HepG2 (cell line): ENCODE data around the gene ACTN1. TPM values are rescaled to one million over a fixed set of nuclear protein-coding genes. Genes with fewer than 3 reads are reported as not detected.

Experiments
- MATR3 ChIP-seq: sonication (generic); formaldehyde crosslinking; IDR thresholded peaks from 2 replicates; pipeline ENCODE4 v1.4.0; 2020; ENCODE audit warnings: missing genetic modification reagents
- MED8 ChIP-seq: sonication (generic); formaldehyde crosslinking; IDR thresholded peaks from 2 replicates; pipeline ENCODE4 v1.8.1; 2023; ENCODE audit warnings: mild to moderate bottlenecking, missing genetic modification reagents; ENCODE audit not compliant: insufficient replicate concordance
- MXD4 ChIP-seq: IDR thresholded peaks from 2 replicates; pipeline ENCODE4 v1.6.1; 2016; ENCODE audit warnings: mild to moderate bottlenecking, missing biosample characterization, missing genetic modification reagents
- PITX1 ChIP-seq: sonication (generic); formaldehyde crosslinking; IDR thresholded peaks from 2 replicates; pipeline ENCODE4 v1.5.1; 2020; ENCODE audit warnings: mild to moderate bottlenecking, missing genetic modification reagents
- POLR2A ChIP-seq, 2 experiments: IDR thresholded peaks; 2 replicates each; pipeline ENCODE4 v1.6.1; 2011; ENCODE audit warnings: low read depth in 2 of 2, low read length in 2 of 2, mild to moderate bottlenecking in 1 of 2, moderate library complexity in 1 of 2; ENCODE audit not compliant: insufficient read depth in 1 of 2
- ZNF329 ChIP-seq: sonication (generic); formaldehyde crosslinking; IDR thresholded peaks from 2 replicates; pipeline ENCODE4 v1.9.0; 2021; ENCODE audit warnings: low read depth, mild to moderate bottlenecking, missing genetic modification reagents
- ZNF546 ChIP-seq: sonication (generic); formaldehyde crosslinking; conservative IDR thresholded peaks from 2 replicates; pipeline ENCODE4 v1.8.1; 2023; ENCODE audit warnings: mild to moderate bottlenecking, missing genetic modification reagents
- ZNF703 ChIP-seq: sonication (generic); formaldehyde crosslinking; IDR thresholded peaks from 2 replicates; pipeline ENCODE4 v1.5.1; 2020; ENCODE audit warnings: missing genetic modification reagents, mild to moderate bottlenecking, moderate library complexity, borderline replicate concordance
- polyA plus RNA-seq, 8 experiments: library from polyadenylated mRNA; depleted of rRNA in 3 of 8; stranded (reverse) in 7 of 8; unstranded in 1 of 8; fragments of >200 nt; fragmentation: Illumina TruSeq in 4 of 8; extraction: Trizol in 4 of 8; gene quantifications; 2 replicates each; pipeline versions ENCODE4 v1.2.1 to v1.2.3, GENCODE V29; 2011 to 2016; ENCODE audit warnings: low read depth in 4 of 8, missing spikeins in 1 of 8, mixed read lengths in 1 of 8; ENCODE audit not compliant: insufficient read depth in 1 of 8
- total RNA-seq, 5 experiments: library from RNA; depleted of rRNA; stranded (reverse); fragments of >200 nt; fragmentation: Illumina TruSeq; extraction: Trizol; gene quantifications; 2 replicates each; pipeline ENCODE4 v1.2.3, GENCODE V29; 2016; ENCODE audit warnings: low read depth in 1 of 5
- TF ChIP-seq, protein P1 (sequence below): sonication (generic); formaldehyde crosslinking; IDR thresholded peaks from 2 replicates; pipeline ENCODE4 v1.5.0; 2020; ENCODE audit warnings: missing genetic modification reagents, mild to moderate bottlenecking, borderline replicate concordance
- TF ChIP-seq, protein P2 (sequence below): sonication (generic); formaldehyde crosslinking; IDR thresholded peaks from 2 replicates; pipeline ENCODE4 v1.5.0; 2020; ENCODE audit warnings: missing genetic modification reagents, mild to moderate bottlenecking, borderline replicate concordance
- TF ChIP-seq, protein P3 (sequence below): sonication (generic); formaldehyde crosslinking; IDR thresholded peaks from 2 replicates; pipeline ENCODE4 v1.5.0; 2020; ENCODE audit warnings: mild to moderate bottlenecking, missing genetic modification reagents
- TF ChIP-seq, protein P4 (sequence below): sonication (generic); formaldehyde crosslinking; IDR thresholded peaks from 2 replicates; pipeline ENCODE4 v1.4.0; 2020; ENCODE audit warnings: mild to moderate bottlenecking, missing genetic modification reagents
- TF ChIP-seq, protein P5 (sequence below): sonication (generic); formaldehyde crosslinking; IDR thresholded peaks from 2 replicates; pipeline ENCODE4 v1.5.0; 2020; ENCODE audit warnings: mild to moderate bottlenecking, missing genetic modification reagents, borderline replicate concordance
- TF ChIP-seq, protein P6 (sequence below): sonication (generic); formaldehyde crosslinking; IDR thresholded peaks from 2 replicates; pipeline ENCODE4 v1.4.0; 2020; ENCODE audit warnings: missing genetic modification reagents

ACTN1 gene
- total and polyA plus RNA-seq, 2 of the 13 experiments (the other 11 are each of a cell fraction or from before 2014, with no cell fraction given), result 58.6 to 162 TPM

DNA sequence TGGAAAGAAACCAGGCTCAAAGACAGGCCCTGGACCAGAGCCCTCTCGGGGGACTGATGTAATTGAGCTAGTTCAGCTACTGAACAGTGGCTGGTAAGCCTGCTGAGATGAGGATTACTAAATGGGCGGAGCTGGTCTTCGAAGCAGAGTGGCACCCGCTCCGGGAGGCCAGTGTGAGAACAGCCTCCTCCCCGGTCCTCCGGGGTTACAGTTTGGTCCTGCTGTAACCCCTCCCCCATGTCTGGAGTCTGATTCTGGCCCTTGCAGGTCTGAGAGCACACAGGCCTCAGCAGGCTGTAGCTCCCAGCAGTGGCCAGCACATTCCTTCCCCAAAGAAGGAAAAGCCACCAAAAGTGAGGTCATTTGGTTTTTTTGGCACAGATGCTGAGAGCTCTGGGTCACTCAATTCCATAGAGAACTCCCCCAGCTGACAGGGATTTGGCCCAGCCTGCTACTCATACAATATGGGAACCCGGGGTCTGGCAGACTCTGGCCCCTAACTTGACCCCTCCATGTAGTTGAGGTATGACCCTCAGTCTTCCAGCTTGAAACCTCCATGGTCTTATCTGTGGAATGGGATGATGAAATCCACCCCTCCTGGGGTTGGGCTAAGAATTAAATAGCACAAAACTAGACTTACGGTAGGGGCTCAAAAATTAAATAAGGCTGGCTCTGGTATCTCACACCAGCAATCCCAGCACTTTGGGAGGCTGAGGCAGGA lies 39.0 kb downstream of the ACTN1 start (continued):
- TF ChIP-seq, protein P1, sequence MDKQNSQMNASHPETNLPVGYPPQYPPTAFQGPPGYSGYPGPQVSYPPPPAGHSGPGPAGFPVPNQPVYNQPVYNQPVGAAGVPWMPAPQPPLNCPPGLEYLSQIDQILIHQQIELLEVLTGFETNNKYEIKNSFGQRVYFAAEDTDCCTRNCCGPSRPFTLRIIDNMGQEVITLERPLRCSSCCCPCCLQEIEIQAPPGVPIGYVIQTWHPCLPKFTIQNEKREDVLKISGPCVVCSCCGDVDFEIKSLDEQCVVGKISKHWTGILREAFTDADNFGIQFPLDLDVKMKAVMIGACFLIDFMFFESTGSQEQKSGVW (CRISPR knock-in tag), result no peak
- TF ChIP-seq ZNF329 (CRISPR knock-in tag), result no peak
- peak; percentile 51; the same call in 1 of the 2 replicates for TF ChIP-seq MXD4 (CRISPR knock-in tag)
- TF ChIP-seq, protein P2, sequence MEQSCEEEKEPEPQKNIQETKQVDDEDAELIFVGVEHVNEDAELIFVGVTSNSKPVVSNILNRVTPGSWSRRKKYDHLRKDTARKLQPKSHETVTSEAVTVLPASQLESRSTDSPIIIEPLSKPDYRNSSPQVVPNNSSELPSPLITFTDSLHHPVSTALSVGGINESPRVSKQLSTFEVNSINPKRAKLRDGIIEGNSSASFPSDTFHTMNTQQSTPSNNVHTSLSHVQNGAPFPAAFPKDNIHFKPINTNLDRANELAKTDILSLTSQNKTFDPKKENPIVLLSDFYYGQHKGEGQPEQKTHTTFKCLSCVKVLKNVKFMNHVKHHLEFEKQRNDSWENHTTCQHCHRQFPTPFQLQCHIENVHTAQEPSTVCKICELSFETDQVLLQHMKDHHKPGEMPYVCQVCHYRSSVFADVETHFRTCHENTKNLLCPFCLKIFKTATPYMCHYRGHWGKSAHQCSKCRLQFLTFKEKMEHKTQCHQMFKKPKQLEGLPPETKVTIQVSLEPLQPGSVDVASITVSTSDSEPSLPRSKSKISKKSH (CRISPR knock-in tag), result no peak
- TF ChIP-seq ZNF703 (CRISPR knock-in tag), result no peak
- peak; percentile 58; the same call in 1 of the 2 replicates for TF ChIP-seq PITX1 (CRISPR knock-in tag)
- TF ChIP-seq POLR2A (IDR thresholded peaks at IDR 0.05; ENCODE audit: insufficient read depth in 1 of 2, low read depth in 2 of 2, low read length in 2 of 2), result no peak
- TF ChIP-seq, protein P3, sequence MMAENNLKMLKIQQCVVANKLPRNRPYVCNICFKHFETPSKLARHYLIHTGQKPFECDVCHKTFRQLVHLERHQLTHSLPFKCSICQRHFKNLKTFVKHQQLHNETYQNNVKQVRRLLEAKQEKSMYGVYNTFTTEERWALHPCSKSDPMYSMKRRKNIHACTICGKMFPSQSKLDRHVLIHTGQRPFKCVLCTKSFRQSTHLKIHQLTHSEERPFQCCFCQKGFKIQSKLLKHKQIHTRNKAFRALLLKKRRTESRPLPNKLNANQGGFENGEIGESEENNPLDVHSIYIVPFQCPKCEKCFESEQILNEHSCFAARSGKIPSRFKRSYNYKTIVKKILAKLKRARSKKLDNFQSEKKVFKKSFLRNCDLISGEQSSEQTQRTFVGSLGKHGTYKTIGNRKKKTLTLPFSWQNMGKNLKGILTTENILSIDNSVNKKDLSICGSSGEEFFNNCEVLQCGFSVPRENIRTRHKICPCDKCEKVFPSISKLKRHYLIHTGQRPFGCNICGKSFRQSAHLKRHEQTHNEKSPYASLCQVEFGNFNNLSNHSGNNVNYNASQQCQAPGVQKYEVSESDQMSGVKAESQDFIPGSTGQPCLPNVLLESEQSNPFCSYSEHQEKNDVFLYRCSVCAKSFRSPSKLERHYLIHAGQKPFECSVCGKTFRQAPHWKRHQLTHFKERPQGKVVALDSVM, result peak; percentile 96
- no peak for TF ChIP-seq MATR3 (CRISPR knock-in tag)
- no peak for TF ChIP-seq MED8 (CRISPR knock-in tag)
- no peak for TF ChIP-seq ZNF546
- TF ChIP-seq, protein P4, sequence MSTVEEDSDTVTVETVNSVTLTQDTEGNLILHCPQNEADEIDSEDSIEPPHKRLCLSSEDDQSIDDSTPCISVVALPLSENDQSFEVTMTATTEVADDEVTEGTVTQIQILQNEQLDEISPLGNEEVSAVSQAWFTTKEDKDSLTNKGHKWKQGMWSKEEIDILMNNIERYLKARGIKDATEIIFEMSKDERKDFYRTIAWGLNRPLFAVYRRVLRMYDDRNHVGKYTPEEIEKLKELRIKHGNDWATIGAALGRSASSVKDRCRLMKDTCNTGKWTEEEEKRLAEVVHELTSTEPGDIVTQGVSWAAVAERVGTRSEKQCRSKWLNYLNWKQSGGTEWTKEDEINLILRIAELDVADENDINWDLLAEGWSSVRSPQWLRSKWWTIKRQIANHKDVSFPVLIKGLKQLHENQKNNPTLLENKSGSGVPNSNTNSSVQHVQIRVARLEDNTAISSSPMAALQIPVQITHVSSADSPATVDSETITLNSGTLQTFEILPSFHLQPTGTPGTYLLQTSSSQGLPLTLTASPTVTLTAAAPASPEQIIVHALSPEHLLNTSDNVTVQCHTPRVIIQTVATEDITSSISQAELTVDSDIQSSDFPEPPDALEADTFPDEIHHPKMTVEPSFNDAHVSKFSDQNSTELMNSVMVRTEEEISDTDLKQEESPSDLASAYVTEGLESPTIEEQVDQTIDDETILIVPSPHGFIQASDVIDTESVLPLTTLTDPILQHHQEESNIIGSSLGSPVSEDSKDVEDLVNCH, result no peak
- TF ChIP-seq, protein P5, sequence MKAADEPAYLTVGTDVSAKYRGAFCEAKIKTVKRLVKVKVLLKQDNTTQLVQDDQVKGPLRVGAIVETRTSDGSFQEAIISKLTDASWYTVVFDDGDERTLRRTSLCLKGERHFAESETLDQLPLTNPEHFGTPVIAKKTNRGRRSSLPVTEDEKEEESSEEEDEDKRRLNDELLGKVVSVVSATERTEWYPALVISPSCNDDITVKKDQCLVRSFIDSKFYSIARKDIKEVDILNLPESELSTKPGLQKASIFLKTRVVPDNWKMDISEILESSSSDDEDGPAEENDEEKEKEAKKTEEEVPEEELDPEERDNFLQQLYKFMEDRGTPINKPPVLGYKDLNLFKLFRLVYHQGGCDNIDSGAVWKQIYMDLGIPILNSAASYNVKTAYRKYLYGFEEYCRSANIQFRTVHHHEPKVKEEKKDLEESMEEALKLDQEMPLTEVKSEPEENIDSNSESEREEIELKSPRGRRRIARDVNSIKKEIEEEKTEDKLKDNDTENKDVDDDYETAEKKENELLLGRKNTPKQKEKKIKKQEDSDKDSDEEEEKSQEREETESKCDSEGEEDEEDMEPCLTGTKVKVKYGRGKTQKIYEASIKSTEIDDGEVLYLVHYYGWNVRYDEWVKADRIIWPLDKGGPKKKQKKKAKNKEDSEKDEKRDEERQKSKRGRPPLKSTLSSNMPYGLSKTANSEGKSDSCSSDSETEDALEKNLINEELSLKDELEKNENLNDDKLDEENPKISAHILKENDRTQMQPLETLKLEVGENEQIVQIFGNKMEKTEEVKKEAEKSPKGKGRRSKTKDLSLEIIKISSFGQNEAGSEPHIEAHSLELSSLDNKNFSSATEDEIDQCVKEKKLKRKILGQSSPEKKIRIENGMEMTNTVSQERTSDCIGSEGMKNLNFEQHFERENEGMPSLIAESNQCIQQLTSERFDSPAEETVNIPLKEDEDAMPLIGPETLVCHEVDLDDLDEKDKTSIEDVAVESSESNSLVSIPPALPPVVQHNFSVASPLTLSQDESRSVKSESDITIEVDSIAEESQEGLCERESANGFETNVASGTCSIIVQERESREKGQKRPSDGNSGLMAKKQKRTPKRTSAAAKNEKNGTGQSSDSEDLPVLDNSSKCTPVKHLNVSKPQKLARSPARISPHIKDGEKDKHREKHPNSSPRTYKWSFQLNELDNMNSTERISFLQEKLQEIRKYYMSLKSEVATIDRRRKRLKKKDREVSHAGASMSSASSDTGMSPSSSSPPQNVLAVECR (CRISPR knock-in tag), result peak; percentile 34; the same call in 1 of the 2 replicates
- TF ChIP-seq, protein P6, sequence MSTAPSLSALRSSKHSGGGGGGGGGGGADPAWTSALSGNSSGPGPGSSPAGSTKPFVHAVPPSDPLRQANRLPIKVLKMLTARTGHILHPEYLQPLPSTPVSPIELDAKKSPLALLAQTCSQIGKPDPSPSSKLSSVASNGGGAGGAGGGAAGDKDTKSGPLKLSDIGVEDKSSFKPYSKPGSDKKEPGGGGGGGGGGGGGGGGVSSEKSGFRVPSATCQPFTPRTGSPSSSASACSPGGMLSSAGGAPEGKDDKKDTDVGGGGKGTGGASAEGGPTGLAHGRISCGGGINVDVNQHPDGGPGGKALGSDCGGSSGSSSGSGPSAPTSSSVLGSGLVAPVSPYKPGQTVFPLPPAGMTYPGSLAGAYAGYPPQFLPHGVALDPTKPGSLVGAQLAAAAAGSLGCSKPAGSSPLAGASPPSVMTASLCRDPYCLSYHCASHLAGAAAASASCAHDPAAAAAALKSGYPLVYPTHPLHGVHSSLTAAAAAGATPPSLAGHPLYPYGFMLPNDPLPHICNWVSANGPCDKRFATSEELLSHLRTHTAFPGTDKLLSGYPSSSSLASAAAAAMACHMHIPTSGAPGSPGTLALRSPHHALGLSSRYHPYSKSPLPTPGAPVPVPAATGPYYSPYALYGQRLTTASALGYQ (CRISPR knock-in tag), result no peak
